Measurements from ENCODE around the gene ZNRD2.

ZNRD2 gene

GRCh38 chr11:65617990-65618751 is 47.9 kb downstream of the ZNRD2 start:
- H3K4me3 ChIP-seq (ENCODE audit: control insufficient read depth, low read depth, low read length), result no peak overlapping the region
- DNase-seq (ENCODE audit: low read depth), result no peak
- no peak for TF ChIP-seq CTCF (conservative IDR thresholded peaks at IDR 0.05; ENCODE audit: control insufficient read depth, insufficient read depth, low read depth, low read length)

- H3K4me3 ChIP-seq (ENCODE audit: control insufficient read depth, low read depth, low read length), result no peak overlapping the region
- TF ChIP-seq CTCF (conservative IDR thresholded peaks at IDR 0.05; ENCODE audit: control insufficient read depth, insufficient read depth, low read depth, low read length), result no peak
- no peak for DNase-seq (ENCODE audit: low read depth)
Measured at GRCh38 chr11:65618763-65619162, 48.5 kb downstream of the ZNRD2 start.

- no peak for TF ChIP-seq CTCF (conservative IDR thresholded peaks at IDR 0.05; ENCODE audit: control insufficient read depth, insufficient read depth, low read depth, low read length)
- H3K4me3 ChIP-seq (ENCODE audit: control insufficient read depth, low read depth, low read length), result no peak overlapping the region
- DNase-seq (ENCODE audit: low read depth), result no peak
Measured at GRCh38 chr11:65619281-65619928, 49.1 kb downstream of the ZNRD2 start.

- TF ChIP-seq CTCF (conservative IDR thresholded peaks at IDR 0.05; ENCODE audit: control insufficient read depth, insufficient read depth, low read depth, low read length), result no peak
- DNase-seq (ENCODE audit: low read depth), result no peak
- no peak overlapping the region for H3K4me3 ChIP-seq (ENCODE audit: control insufficient read depth, low read depth, low read length)
Measured at GRCh38 chr11:65620666-65621065, 50.4 kb downstream of the ZNRD2 start.

- no peak for TF ChIP-seq CTCF (conservative IDR thresholded peaks at IDR 0.05; ENCODE audit: control insufficient read depth, insufficient read depth, low read depth, low read length)
- DNase-seq (ENCODE audit: low read depth), result no peak
- no peak overlapping the region for H3K4me3 ChIP-seq (ENCODE audit: control insufficient read depth, low read depth, low read length)
Measured at GRCh38 chr11:65621460-65621859, 51.2 kb downstream of the ZNRD2 start.

All from fibroblast of mammary gland (primary cell).